Thyroid gland (tissue), 4 donors: ENCODE data around the gene LRMDA. TPM values are rescaled to one million over a fixed set of nuclear protein-coding genes. Genes with fewer than 3 reads are reported as not detected.

ENCODE experiments used
- DNase-seq, 2 donors: peaks; one replicate each; pipeline ENCODE4 v3.0.0-alpha.2; 2019
- H3K27ac ChIP-seq, 3 donors: fragments of 200-600 bp; sonication (generic); 1 replicate in 2 of 3; 2 replicates in 1 of 3; pipeline ENCODE4 v1.5.1; 2016 to 2019; ENCODE audit warnings: mild to moderate bottlenecking in 1 of 3, moderate library complexity in 1 of 3
- H3K27me3 ChIP-seq: fragments of 200-600 bp; sonication (generic); one replicate; pipeline ENCODE4 v1.5.1; 2019
- H3K36me3 ChIP-seq, 2 donors: fragments of 200-600 bp; sonication (generic); one replicate each; pipeline ENCODE4 v1.5.1; 2016 to 2019
- H3K4me1 ChIP-seq, 2 donors: fragments of 200-600 bp; sonication (generic); one replicate each; pipeline ENCODE4 v1.5.1; 2017 to 2019
- H3K4me3 ChIP-seq, 3 donors: fragments of 200-600 bp; sonication (generic); replicated peaks in 1 of 3; 1 replicate in 2 of 3; 2 replicates in 1 of 3; pipeline ENCODE4 v1.5.1; 2016; ENCODE audit warnings: mild to moderate bottlenecking in 1 of 3
- H3K9me3 ChIP-seq: fragments of 200-600 bp; sonication (generic); one replicate; pipeline ENCODE4 v1.5.1; 2017
- CTCF ChIP-seq, 6 experiments: fragments of 200-600 bp in 3 of 6; fragments of 450-650 bp in 3 of 6; sonication (generic) in 3 of 6; IDR thresholded peaks; one replicate each; pipeline ENCODE4 v1.5.1; 2016 to 2019; ENCODE audit warnings: antibody characterized with exemption in 6 of 6, mild to moderate bottlenecking in 2 of 6, inconsistent platforms in 1 of 6, moderate library complexity in 1 of 6
- POLR2A ChIP-seq, 2 donors: fragments of 450-650 bp; IDR thresholded peaks; one replicate each; pipeline ENCODE4 v1.6.1; 2017; ENCODE audit warnings: antibody characterized with exemption in 2 of 2, mild to moderate bottlenecking in 2 of 2, moderate library complexity in 1 of 2
- WGBS, 2 donors: methylation state at CpG; one replicate each; pipeline ENCODE4 v1.1.5; 2017; 5-methylcytosine and 5-hydroxymethylcytosine counted together
- intact Hi-C: fragments of 100-400 bp; cut with DNase I; formaldehyde crosslinking; loops from one replicate; pipeline ENCODE4 v1.15.1; 2023
- total RNA-seq, 4 donors: library from RNA; depleted of rRNA; stranded (reverse); fragments of >200 nt; gene quantifications; one replicate each; pipeline ENCODE4 v1.2.3, GENCODE V29; 2016

The LRMDA gene
- total RNA-seq, 4 donors from 2014 or later = 16.5 to 31.7 (median 23.2) TPM

GRCh38 chr10:76106611-76107010 is 675.2 kb downstream of the LRMDA start:
- no peaks in the 10 kb centered on the region for H3K36me3 ChIP-seq
- intact Hi-C loops = no loop called here
- 98% methylated on average over 6 of the region's 6 CpGs for WGBS, 2 donors

GRCh38 chr10:76108563-76109359 is 677.3 kb downstream of the LRMDA start:
- Histone ChIP-seq H3K36me3 (no peaks in the 10 kb centered on the region), H3K27me3 (no peaks in the 10 kb centered on the region), H3K27ac (no peak overlapping the region), H3K4me3 (no peak overlapping the region), H3K9me3 (no peaks in the 10 kb centered on the region), H3K4me1 (peaks cover 3 to 8% of the 10 kb centered on the region in 2 donors)
- 87 to 91% methylated on average over 4 of the region's 4 CpGs for WGBS, 2 donors
- intact Hi-C loops = no loop called here
- DNase-seq = no peak
- no peak for TF ChIP-seq POLR2A (IDR thresholded peaks at IDR 0.05)
- no peak for TF ChIP-seq CTCF (IDR thresholded peaks at IDR 0.05)

More at GRCh38 chr10:76106611-76107010, 675.2 kb downstream of the LRMDA start:
- TF ChIP-seq POLR2A (IDR thresholded peaks at IDR 0.05) (no peak), CTCF (IDR thresholded peaks at IDR 0.05) (no peak)
- Histone ChIP-seq H3K27me3 (no peaks in the 10 kb centered on the region), H3K4me1 (peaks cover 4 to 21% of the 10 kb centered on the region in 2 donors), H3K27ac (no peak overlapping the region), H3K4me3 (no peak overlapping the region), H3K9me3 (no peaks in the 10 kb centered on the region)
- DNase-seq = no peak

- no peak for TF ChIP-seq CTCF (IDR thresholded peaks at IDR 0.05)
- no peak for TF ChIP-seq POLR2A (IDR thresholded peaks at IDR 0.05)
- DNase-seq = no peak
These were observed 680.0 kb downstream of the LRMDA start for GRCh38 chr10:76111404-76111803.

GRCh38 chr10:76111986-76112825 is 680.8 kb downstream of the LRMDA start:
- no peaks in the 10 kb centered on the region for H3K27me3 ChIP-seq

More at GRCh38 chr10:76111404-76111803, 680.0 kb downstream of the LRMDA start:
- H3K9me3 ChIP-seq = no peaks in the 10 kb centered on the region
- no peaks in the 10 kb centered on the region for H3K27me3 ChIP-seq
- H3K4me1 ChIP-seq = peaks cover 0 to 2% of the 10 kb centered on the region in 2 donors
- WGBS, 2 donors = 63 to 69% methylated on average over 4 of the region's 4 CpGs
- no peak overlapping the region for H3K27ac ChIP-seq
- peak overlapping the region in 1 of 3 donors; percentile 22 for H3K4me3 ChIP-seq
- intact Hi-C loops = no loop called here
- no peaks in the 10 kb centered on the region for H3K36me3 ChIP-seq

More at GRCh38 chr10:76111986-76112825, 680.8 kb downstream of the LRMDA start:
- Histone ChIP-seq H3K9me3 (no peaks in the 10 kb centered on the region), H3K36me3 (no peaks in the 10 kb centered on the region), H3K27ac (no peak overlapping the region), H3K4me3 (peak overlapping the region in 1 of 3 donors; percentile 22), H3K4me1 (peaks cover 0 to 2% of the 10 kb centered on the region in 2 donors)
- peak; percentile 26 to 31 for DNase-seq
- intact Hi-C loops = no loop called here
- WGBS, 2 donors = 25 to 33% methylated on average over 19 to 23 of the region's 33 CpGs
- TF ChIP-seq CTCF (IDR thresholded peaks at IDR 0.05) (no peak), POLR2A (IDR thresholded peaks at IDR 0.05) (no peak)
